Mucosa of rectum (tissue), 2 donors: Measurements from ENCODE around the gene NT5C1B.

Experiments
- H3K27ac ChIP-seq, 2 donors: one replicate each; pipeline ENCODE4 v1.7.0; 2013; ENCODE audit warnings: inconsistent platforms in 2 of 2, low read depth in 2 of 2, low read length in 2 of 2
- H3K27me3 ChIP-seq, 2 donors: one replicate each; pipeline ENCODE4 v1.7.0; 2013; ENCODE audit warnings: low read length in 2 of 2; ENCODE audit not compliant: control insufficient read depth in 2 of 2, insufficient read depth in 2 of 2
- H3K36me3 ChIP-seq, 2 donors: one replicate each; pipeline ENCODE4 v1.7.0; 2013; ENCODE audit warnings: low read length in 2 of 2; ENCODE audit not compliant: control insufficient read depth in 2 of 2, insufficient read depth in 2 of 2
- H3K4me1 ChIP-seq, 2 donors: one replicate each; pipeline ENCODE4 v1.7.0; 2013; ENCODE audit warnings: low read length in 2 of 2, mild to moderate bottlenecking in 1 of 2; ENCODE audit not compliant: control insufficient read depth in 2 of 2, insufficient read depth in 2 of 2
- H3K4me3 ChIP-seq, 2 donors: one replicate each; pipeline ENCODE4 v1.7.0; 2013; ENCODE audit warnings: low read length in 2 of 2
- H3K9ac ChIP-seq, 2 donors: one replicate each; pipeline ENCODE4 v1.7.0; 2013; ENCODE audit warnings: low read length in 2 of 2, low read depth in 1 of 2, mild to moderate bottlenecking in 1 of 2
- H3K9me3 ChIP-seq, 2 donors: one replicate each; pipeline ENCODE4 v1.7.0; 2013; ENCODE audit warnings: low read length in 2 of 2; ENCODE audit not compliant: control insufficient read depth in 2 of 2
- donor health status: healthy.
- donor health status: Normal muscosa, but diverticular disease.

The NT5C1B gene

GRCh38 chr2:18603854-18604530, 14.6 kb upstream of the NT5C1B start:
- H3K27me3 ChIP-seq, result no peaks in the 10 kb centered on the region
- H3K36me3 ChIP-seq, result no peaks in the 10 kb centered on the region
- no peaks in the 10 kb centered on the region for H3K4me1 ChIP-seq
- H3K4me3 ChIP-seq, result no peak overlapping the region
- H3K27ac ChIP-seq, result no peak overlapping the region
- no peaks in the 10 kb centered on the region for H3K9me3 ChIP-seq
- no peak overlapping the region for H3K9ac ChIP-seq

DNA sequence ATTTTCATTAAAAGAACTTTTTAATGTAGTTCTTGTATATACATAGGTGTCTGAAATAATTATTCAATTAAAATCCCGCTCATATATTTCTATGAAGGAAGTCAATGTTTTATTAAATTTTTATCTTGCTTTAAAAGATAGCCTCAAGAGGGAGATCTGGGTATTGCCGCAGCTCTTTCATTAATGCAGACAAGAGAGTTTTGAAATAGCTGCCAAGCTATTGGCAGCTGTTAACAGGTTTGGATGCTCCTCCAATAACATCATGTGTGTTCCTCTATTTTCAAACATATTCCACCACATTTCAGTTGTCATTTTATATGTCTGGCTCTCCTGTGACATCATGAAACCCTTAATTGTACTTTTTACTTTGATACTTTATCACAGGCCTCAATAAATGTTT, 12.9 kb upstream of the NT5C1B start:
- no peaks in the 10 kb centered on the region for H3K4me1 ChIP-seq
- H3K27me3 ChIP-seq, result no peaks in the 10 kb centered on the region
- H3K9ac ChIP-seq, result no peak overlapping the region
- H3K9me3 ChIP-seq, result no peaks in the 10 kb centered on the region
- H3K36me3 ChIP-seq, result no peaks in the 10 kb centered on the region
- no peak overlapping the region for H3K27ac ChIP-seq
- no peak overlapping the region for H3K4me3 ChIP-seq

DNA sequence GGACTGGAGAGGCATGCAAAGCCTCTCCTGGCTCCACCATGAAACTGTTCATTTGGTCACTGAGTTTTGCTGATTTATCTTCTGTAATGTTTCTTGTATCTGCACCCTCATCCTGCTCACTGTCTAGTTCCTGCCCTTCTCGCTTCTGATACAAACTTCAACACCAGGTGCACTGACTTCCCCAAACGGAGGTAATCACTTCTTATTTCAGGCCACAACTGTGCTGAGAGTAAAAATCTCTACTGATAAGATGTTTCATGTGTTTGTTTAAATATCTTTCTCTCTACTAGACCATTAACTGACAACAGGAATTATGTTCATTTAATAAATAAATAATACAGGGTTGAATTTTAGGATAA, 10.9 kb upstream of the NT5C1B start:
- no peak overlapping the region for H3K27ac ChIP-seq

GRCh38 chr2:18599509-18600254, 10.3 kb upstream of the NT5C1B start:
- H3K27ac ChIP-seq, result no peak overlapping the region

More for the DNA sequence above, 10.9 kb upstream of the NT5C1B start:
- Histone ChIP-seq H3K27me3 (no peaks in the 10 kb centered on the region), H3K9ac (no peak overlapping the region), H3K4me1 (no peaks in the 10 kb centered on the region), H3K36me3 (no peaks in the 10 kb centered on the region), H3K9me3 (no peaks in the 10 kb centered on the region), H3K4me3 (no peak overlapping the region)

GRCh38 chr2:18598848-18599484, 9.6 kb upstream of the NT5C1B start:
- no peak overlapping the region for H3K9ac ChIP-seq
- H3K4me1 ChIP-seq, result no peaks in the 10 kb centered on the region
- no peak overlapping the region for H3K4me3 ChIP-seq
- H3K27me3 ChIP-seq, result no peaks in the 10 kb centered on the region
- no peaks in the 10 kb centered on the region for H3K9me3 ChIP-seq
- no peak overlapping the region for H3K27ac ChIP-seq
- no peaks in the 10 kb centered on the region for H3K36me3 ChIP-seq

More at GRCh38 chr2:18599509-18600254, 10.3 kb upstream of the NT5C1B start:
- H3K4me1 ChIP-seq, result no peaks in the 10 kb centered on the region
- H3K4me3 ChIP-seq, result no peak overlapping the region
- H3K27me3 ChIP-seq, result no peaks in the 10 kb centered on the region
- no peaks in the 10 kb centered on the region for H3K9me3 ChIP-seq
- no peaks in the 10 kb centered on the region for H3K36me3 ChIP-seq
- H3K9ac ChIP-seq, result no peak overlapping the region

- H3K4me3 ChIP-seq, result no peak overlapping the region
- no peaks in the 10 kb centered on the region for H3K36me3 ChIP-seq
- no peak overlapping the region for H3K27ac ChIP-seq
- no peaks in the 10 kb centered on the region for H3K27me3 ChIP-seq
- no peaks in the 10 kb centered on the region for H3K9me3 ChIP-seq
- H3K9ac ChIP-seq, result no peak overlapping the region
- no peaks in the 10 kb centered on the region for H3K4me1 ChIP-seq
Observed at GRCh38 chr2:18597618-18598017, 8.2 kb upstream of the NT5C1B start.

DNA sequence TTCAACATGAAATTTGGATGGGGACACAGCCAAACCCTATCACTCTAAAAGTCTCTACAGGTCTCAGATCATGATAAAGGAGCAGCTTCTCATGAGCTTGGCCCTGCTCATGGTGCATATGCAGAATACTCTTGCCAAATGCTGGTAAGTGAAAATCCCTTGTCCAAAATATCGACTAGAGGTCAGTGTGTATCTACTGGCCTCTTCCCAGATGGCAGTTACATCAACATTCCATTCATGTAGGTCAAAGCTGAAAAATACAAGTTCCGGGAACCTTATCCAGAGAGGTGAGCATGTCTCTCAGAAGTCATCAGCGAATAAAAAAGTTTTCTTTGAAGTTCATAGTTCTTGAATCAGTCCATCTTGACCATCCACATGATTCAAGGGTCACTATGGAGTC, 7.6 kb upstream of the NT5C1B start:
- Histone ChIP-seq H3K9me3 (no peaks in the 10 kb centered on the region), H3K27ac (no peak overlapping the region), H3K9ac (no peak overlapping the region), H3K4me3 (no peak overlapping the region), H3K4me1 (no peaks in the 10 kb centered on the region), H3K27me3 (no peaks in the 10 kb centered on the region), H3K36me3 (no peaks in the 10 kb centered on the region)

DNA sequence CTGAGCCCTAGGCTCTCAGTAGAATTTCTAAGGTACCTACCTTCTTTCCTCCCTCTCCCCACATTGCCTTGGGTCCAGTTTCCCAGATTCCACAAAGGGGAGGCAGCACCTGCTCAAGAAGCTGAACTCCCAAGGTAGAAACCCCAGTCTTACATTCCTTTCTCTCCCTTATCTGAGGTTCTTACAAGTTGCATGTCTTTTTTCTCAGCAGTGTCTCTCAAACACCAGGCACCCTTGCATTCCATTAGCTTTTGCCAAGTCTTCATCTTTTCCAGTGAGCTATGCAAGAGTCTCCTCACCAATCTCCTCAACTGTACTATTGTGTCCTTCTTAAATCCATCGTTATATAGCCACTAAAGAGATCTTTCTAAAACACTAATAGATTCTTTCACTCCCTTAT, 4.1 kb upstream of the NT5C1B start:
- Histone ChIP-seq H3K9ac (no peak overlapping the region), H3K27me3 (no peaks in the 10 kb centered on the region), H3K9me3 (no peaks in the 10 kb centered on the region), H3K4me1 (no peaks in the 10 kb centered on the region), H3K4me3 (no peak overlapping the region), H3K27ac (no peak overlapping the region), H3K36me3 (no peaks in the 10 kb centered on the region)

- Histone ChIP-seq H3K27me3 (no peaks in the 10 kb centered on the region), H3K9ac (no peak overlapping the region), H3K36me3 (no peaks in the 10 kb centered on the region), H3K4me3 (no peak overlapping the region), H3K4me1 (no peaks in the 10 kb centered on the region), H3K27ac (no peak overlapping the region), H3K9me3 (no peaks in the 10 kb centered on the region)
Observed at GRCh38 chr2:18592372-18592771, 3.0 kb upstream of the NT5C1B start.

- H3K36me3 ChIP-seq, result no peaks in the 10 kb centered on the region
- no peak overlapping the region for H3K9ac ChIP-seq
- H3K27me3 ChIP-seq, result no peaks in the 10 kb centered on the region
- H3K4me3 ChIP-seq, result no peak overlapping the region
- no peaks in the 10 kb centered on the region for H3K9me3 ChIP-seq
- no peak overlapping the region for H3K27ac ChIP-seq
- H3K4me1 ChIP-seq, result no peaks in the 10 kb centered on the region
Observed at GRCh38 chr2:18588802-18589201, 567 bp downstream of the NT5C1B start.
